ENCODE data around the gene TSHZ3.

Gene TSHZ3

GRCh38 chr19:31275068-31275334, 74.2 kb downstream of the TSHZ3 start:
- Histone ChIP-seq H3K4me3 (ENCODE audit: low read length) (no peak overlapping the region), H3K36me3 (ENCODE audit: control insufficient read depth, low read depth, low read length) (no peaks in the 10 kb centered on the region), H3K27ac (ENCODE audit: low read length) (no peak overlapping the region), H3K9ac (ENCODE audit: low read length) (no peak overlapping the region), H3K4me1 (ENCODE audit: control insufficient read depth, low read depth, low read length) (peaks cover 5% of the 10 kb centered on the region), H3K27me3 (ENCODE audit: control insufficient read depth, insufficient read depth, low read length) (no peaks in the 10 kb centered on the region), H3K9me3 (ENCODE audit: control insufficient read depth, low read depth, low read length) (no peaks in the 10 kb centered on the region)

GRCh38 chr19:31274251-31275067, 74.8 kb downstream of the TSHZ3 start:
- Histone ChIP-seq H3K36me3 (ENCODE audit: control insufficient read depth, low read depth, low read length) (no peaks in the 10 kb centered on the region), H3K4me1 (ENCODE audit: control insufficient read depth, low read depth, low read length) (peaks cover 5% of the 10 kb centered on the region), H3K9ac (ENCODE audit: low read length) (no peak overlapping the region), H3K9me3 (ENCODE audit: control insufficient read depth, low read depth, low read length) (no peaks in the 10 kb centered on the region), H3K27ac (ENCODE audit: low read length) (no peak overlapping the region), H3K4me3 (ENCODE audit: low read length) (no peak overlapping the region), H3K27me3 (ENCODE audit: control insufficient read depth, insufficient read depth, low read length) (no peaks in the 10 kb centered on the region)

DNA sequence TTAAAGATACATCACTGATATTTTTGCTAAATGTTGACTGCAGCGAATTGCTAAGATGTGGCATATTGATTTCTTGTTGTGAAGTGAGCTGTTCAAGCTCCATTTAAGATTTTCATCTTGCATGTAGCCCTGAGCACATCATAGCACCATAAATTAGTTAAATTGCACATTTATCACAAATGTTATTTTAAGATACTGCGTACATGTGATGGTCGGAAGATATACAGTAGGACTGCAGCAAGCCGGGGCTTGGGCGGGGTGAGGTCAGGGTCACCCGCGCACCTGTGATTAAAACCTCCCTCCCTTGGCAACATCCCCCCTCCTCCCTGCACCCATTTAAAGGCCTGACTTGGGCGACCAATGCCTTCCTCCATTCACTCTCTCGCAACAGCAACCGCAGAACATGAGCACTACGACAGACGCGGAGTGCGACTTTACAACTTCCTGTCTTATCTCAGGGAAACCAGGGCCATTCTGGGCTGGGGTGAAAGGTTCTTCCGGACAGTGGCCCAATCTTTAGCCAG, 76.6 kb downstream of the TSHZ3 start:
- no peaks in the 10 kb centered on the region for H3K9me3 ChIP-seq (ENCODE audit: control insufficient read depth, low read depth, low read length)
- H3K4me1 ChIP-seq (ENCODE audit: control insufficient read depth, low read depth, low read length), result peaks cover 5% of the 10 kb centered on the region
- no peaks in the 10 kb centered on the region for H3K27me3 ChIP-seq (ENCODE audit: control insufficient read depth, insufficient read depth, low read length)
- H3K4me3 ChIP-seq (ENCODE audit: low read length), result no peak overlapping the region
- no peaks in the 10 kb centered on the region for H3K36me3 ChIP-seq (ENCODE audit: control insufficient read depth, low read depth, low read length)
- no peak overlapping the region for H3K27ac ChIP-seq (ENCODE audit: low read length)
- no peak overlapping the region for H3K9ac ChIP-seq (ENCODE audit: low read length)

GRCh38 chr19:31271306-31271911, 77.8 kb downstream of the TSHZ3 start:
- Histone ChIP-seq H3K9me3 (ENCODE audit: control insufficient read depth, low read depth, low read length) (no peaks in the 10 kb centered on the region), H3K4me1 (ENCODE audit: control insufficient read depth, low read depth, low read length) (peaks cover 5% of the 10 kb centered on the region), H3K9ac (ENCODE audit: low read length) (no peak overlapping the region), H3K27me3 (ENCODE audit: control insufficient read depth, insufficient read depth, low read length) (no peaks in the 10 kb centered on the region), H3K36me3 (ENCODE audit: control insufficient read depth, low read depth, low read length) (no peaks in the 10 kb centered on the region), H3K4me3 (ENCODE audit: low read length) (no peak overlapping the region), H3K27ac (ENCODE audit: low read length) (no peak overlapping the region)

GRCh38 chr19:31270897-31271296, 78.3 kb downstream of the TSHZ3 start:
- Histone ChIP-seq H3K9ac (ENCODE audit: low read length) (no peak overlapping the region), H3K4me3 (ENCODE audit: low read length) (no peak overlapping the region), H3K27me3 (ENCODE audit: control insufficient read depth, insufficient read depth, low read length) (no peaks in the 10 kb centered on the region), H3K27ac (ENCODE audit: low read length) (no peak overlapping the region), H3K9me3 (ENCODE audit: control insufficient read depth, low read depth, low read length) (no peaks in the 10 kb centered on the region), H3K4me1 (ENCODE audit: control insufficient read depth, low read depth, low read length) (peaks cover 5% of the 10 kb centered on the region), H3K36me3 (ENCODE audit: control insufficient read depth, low read depth, low read length) (no peaks in the 10 kb centered on the region)

DNA sequence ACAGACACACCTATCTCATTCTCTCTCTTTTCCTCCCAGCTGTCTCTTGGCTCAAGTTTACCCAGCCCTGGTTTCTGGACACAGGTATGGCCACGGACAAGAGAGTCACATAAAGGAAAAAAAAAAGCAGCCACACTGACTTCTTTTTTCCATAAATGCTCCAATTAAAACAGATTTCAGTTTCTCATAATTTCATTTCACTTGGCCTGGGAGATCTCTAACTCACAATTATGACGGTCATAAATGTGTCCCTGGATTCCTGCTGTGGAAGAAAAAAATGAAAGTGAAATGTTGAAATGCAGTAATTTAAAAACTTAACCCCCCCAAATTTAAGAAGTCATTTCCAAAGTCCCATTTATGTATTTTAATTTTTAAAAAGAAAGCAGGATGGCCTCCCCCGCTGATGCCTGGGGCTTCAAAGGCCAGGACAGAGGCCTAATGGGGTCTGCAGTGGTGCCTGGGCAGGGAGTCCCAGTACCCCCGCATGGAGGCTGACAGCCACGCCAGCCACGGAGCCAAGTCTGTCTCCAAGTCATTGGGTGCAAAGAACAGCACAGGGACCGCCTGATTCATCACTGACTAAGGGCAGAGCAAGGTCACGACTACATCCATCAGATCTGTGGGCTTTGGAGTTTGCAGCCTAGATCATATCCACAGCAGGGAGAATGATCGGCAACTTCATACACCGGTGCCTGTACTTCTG, 79.7 kb downstream of the TSHZ3 start:
- no peak overlapping the region for H3K4me3 ChIP-seq (ENCODE audit: low read length)
- no peaks in the 10 kb centered on the region for H3K36me3 ChIP-seq (ENCODE audit: control insufficient read depth, low read depth, low read length)
- no peaks in the 10 kb centered on the region for H3K27me3 ChIP-seq (ENCODE audit: control insufficient read depth, insufficient read depth, low read length)
- H3K9me3 ChIP-seq (ENCODE audit: control insufficient read depth, low read depth, low read length), result no peaks in the 10 kb centered on the region
- no peak overlapping the region for H3K9ac ChIP-seq (ENCODE audit: low read length)
- no peak overlapping the region for H3K27ac ChIP-seq (ENCODE audit: low read length)
- no peaks in the 10 kb centered on the region for H3K4me1 ChIP-seq (ENCODE audit: control insufficient read depth, low read depth, low read length)

GRCh38 chr19:31268751-31269383, 80.4 kb downstream of the TSHZ3 start:
- Histone ChIP-seq H3K9ac (ENCODE audit: low read length) (no peak overlapping the region), H3K36me3 (ENCODE audit: control insufficient read depth, low read depth, low read length) (no peaks in the 10 kb centered on the region), H3K9me3 (ENCODE audit: control insufficient read depth, low read depth, low read length) (no peaks in the 10 kb centered on the region), H3K4me3 (ENCODE audit: low read length) (no peak overlapping the region), H3K27ac (ENCODE audit: low read length) (no peak overlapping the region), H3K27me3 (ENCODE audit: control insufficient read depth, insufficient read depth, low read length) (no peaks in the 10 kb centered on the region), H3K4me1 (ENCODE audit: control insufficient read depth, low read depth, low read length) (no peaks in the 10 kb centered on the region)

- Histone ChIP-seq H3K9ac (ENCODE audit: low read length) (no peak overlapping the region), H3K4me1 (ENCODE audit: control insufficient read depth, low read depth, low read length) (no peaks in the 10 kb centered on the region), H3K27ac (ENCODE audit: low read length) (no peak overlapping the region), H3K27me3 (ENCODE audit: control insufficient read depth, insufficient read depth, low read length) (no peaks in the 10 kb centered on the region), H3K4me3 (ENCODE audit: low read length) (no peak overlapping the region), H3K36me3 (ENCODE audit: control insufficient read depth, low read depth, low read length) (no peaks in the 10 kb centered on the region), H3K9me3 (ENCODE audit: control insufficient read depth, low read depth, low read length) (no peaks in the 10 kb centered on the region)
Observed at GRCh38 chr19:31266731-31267130, 82.5 kb downstream of the TSHZ3 start.

- H3K27me3 ChIP-seq (ENCODE audit: control insufficient read depth, insufficient read depth, low read length), result no peaks in the 10 kb centered on the region
- H3K9me3 ChIP-seq (ENCODE audit: control insufficient read depth, low read depth, low read length), result no peaks in the 10 kb centered on the region
- H3K4me1 ChIP-seq (ENCODE audit: control insufficient read depth, low read depth, low read length), result no peaks in the 10 kb centered on the region
- no peak overlapping the region for H3K27ac ChIP-seq (ENCODE audit: low read length)
- no peak overlapping the region for H3K4me3 ChIP-seq (ENCODE audit: low read length)
- H3K9ac ChIP-seq (ENCODE audit: low read length), result no peak overlapping the region
- no peaks in the 10 kb centered on the region for H3K36me3 ChIP-seq (ENCODE audit: control insufficient read depth, low read depth, low read length)
Observed at GRCh38 chr19:31266196-31266595, 83.0 kb downstream of the TSHZ3 start.

DNA sequence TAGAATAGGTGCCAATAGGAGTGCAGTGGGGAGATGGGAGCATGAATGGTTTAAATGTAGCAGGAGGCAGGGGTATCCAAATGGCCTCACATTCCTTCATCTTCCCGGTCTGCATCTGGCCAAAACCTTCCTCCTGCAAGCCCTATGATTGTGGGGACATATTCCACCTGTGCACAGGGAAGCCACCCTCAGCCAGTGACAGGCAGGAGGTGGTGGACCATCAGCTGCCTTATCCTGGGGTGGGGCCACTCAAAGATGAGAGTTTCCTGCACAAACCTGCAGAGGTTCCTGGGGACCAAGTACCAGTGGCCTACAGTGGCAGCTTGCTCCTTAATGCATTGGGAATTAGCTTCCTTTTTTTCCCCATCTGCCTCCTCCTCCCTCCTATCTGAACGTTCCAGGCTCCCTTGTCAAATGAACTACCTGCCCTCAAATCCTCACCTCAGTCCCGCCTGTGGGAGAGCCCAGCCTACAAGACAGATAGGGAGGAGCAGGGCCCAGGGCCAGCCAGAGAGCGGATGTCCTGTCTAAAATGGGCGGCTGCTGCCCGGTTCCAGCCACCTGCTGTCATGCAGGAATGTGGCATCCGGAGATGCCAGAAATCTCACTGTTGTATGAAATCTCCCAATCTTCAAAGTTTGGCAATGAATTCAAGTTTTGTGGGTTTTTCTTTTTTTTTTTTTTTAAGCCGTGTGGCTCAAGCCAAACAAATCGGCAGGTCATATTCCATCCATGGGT, 85.0 kb downstream of the TSHZ3 start:
- H3K9me3 ChIP-seq (ENCODE audit: control insufficient read depth, low read depth, low read length), result no peaks in the 10 kb centered on the region
- no peak overlapping the region for H3K9ac ChIP-seq (ENCODE audit: low read length)
- H3K27ac ChIP-seq (ENCODE audit: low read length), result no peak overlapping the region
- H3K4me1 ChIP-seq (ENCODE audit: control insufficient read depth, low read depth, low read length), result no peaks in the 10 kb centered on the region
- H3K36me3 ChIP-seq (ENCODE audit: control insufficient read depth, low read depth, low read length), result no peaks in the 10 kb centered on the region
- H3K27me3 ChIP-seq (ENCODE audit: control insufficient read depth, insufficient read depth, low read length), result no peaks in the 10 kb centered on the region
- no peak overlapping the region for H3K4me3 ChIP-seq (ENCODE audit: low read length)

GRCh38 chr19:31263328-31263727, 85.9 kb downstream of the TSHZ3 start:
- Histone ChIP-seq H3K4me1 (ENCODE audit: control insufficient read depth, low read depth, low read length) (no peaks in the 10 kb centered on the region), H3K27ac (ENCODE audit: low read length) (no peak overlapping the region), H3K36me3 (ENCODE audit: control insufficient read depth, low read depth, low read length) (no peaks in the 10 kb centered on the region), H3K4me3 (ENCODE audit: low read length) (no peak overlapping the region), H3K27me3 (ENCODE audit: control insufficient read depth, insufficient read depth, low read length) (no peaks in the 10 kb centered on the region), H3K9me3 (ENCODE audit: control insufficient read depth, low read depth, low read length) (no peaks in the 10 kb centered on the region), H3K9ac (ENCODE audit: low read length) (no peak overlapping the region)
